ENCODE results near the gene PCDHGA8.
"Not testable (repeated sequence)": the region's sequence is repeated elsewhere in the genome, so short reads cannot be mapped to it uniquely, and the experiment has no call there.

PCDHGA8 gene

GRCh38 chr5:141430332-141431113, 38.1 kb downstream of the PCDHGA8 start, which contains the start of gene PCDHGA12:
Gene PCDHGA12, plus strand, starts transcription at chr5:141430507. Its CDS starts 253 bp downstream, at chr5:141430760.
- no peak for ATAC-seq

GRCh38 chr5:141431286-141431685, 38.9 kb downstream of the PCDHGA8 start:
- TF ChIP-seq POU6F1 (CRISPR knock-in tag; IDR thresholded peaks at IDR 0.05; ENCODE audit: borderline replicate concordance, low read depth): no peak
- no peak for TF ChIP-seq ZNF70 (CRISPR knock-in tag; IDR thresholded peaks at IDR 0.05)
- no peak for TF ChIP-seq RARB (CRISPR knock-in tag; IDR thresholded peaks at IDR 0.05)
- no peak for TF ChIP-seq ZFP3 (CRISPR knock-in tag; IDR thresholded peaks at IDR 0.05)
- no peak for TF ChIP-seq SNAI2 (CRISPR knock-in tag; IDR thresholded peaks at IDR 0.05)
- no peak for TF ChIP-seq TOX (CRISPR knock-in tag; IDR thresholded peaks at IDR 0.05; ENCODE audit: borderline replicate concordance)
- TF ChIP-seq BACH2 (CRISPR knock-in tag; IDR thresholded peaks at IDR 0.05; ENCODE audit: borderline replicate concordance): no peak
- no peak for TF ChIP-seq GLIS3 (CRISPR knock-in tag; IDR thresholded peaks at IDR 0.05)
- no peak for TF ChIP-seq CSRNP3 (CRISPR knock-in tag; IDR thresholded peaks at IDR 0.05)
- no peak for TF ChIP-seq PPARA (CRISPR knock-in tag; IDR thresholded peaks at IDR 0.05; ENCODE audit: borderline replicate concordance)
- no peak for TF ChIP-seq ZNF8 (CRISPR knock-in tag; IDR thresholded peaks at IDR 0.05)
- no peak for ATAC-seq

More at GRCh38 chr5:141430332-141431113, 38.1 kb downstream of the PCDHGA8 start, which contains the start of gene PCDHGA12:
- TF ChIP-seq SNAI2 (CRISPR knock-in tag; IDR thresholded peaks at IDR 0.05) (no peak), CREB5 (CRISPR knock-in tag; IDR thresholded peaks at IDR 0.05; ENCODE audit: low read depth) (no peak), CSDC2 (CRISPR knock-in tag; IDR thresholded peaks at IDR 0.05) (no peak), OSR1 (CRISPR knock-in tag; IDR thresholded peaks at IDR 0.05) (no peak), BACH2 (CRISPR knock-in tag; IDR thresholded peaks at IDR 0.05; ENCODE audit: borderline replicate concordance) (no peak), ARNTL (CRISPR knock-in tag; IDR thresholded peaks at IDR 0.05; ENCODE audit: borderline replicate concordance, low read depth) (no peak), POU6F1 (CRISPR knock-in tag; IDR thresholded peaks at IDR 0.05; ENCODE audit: borderline replicate concordance, low read depth) (no peak), ZC3H10 (CRISPR knock-in tag; IDR thresholded peaks at IDR 0.05) (no peak), ESRRG (CRISPR knock-in tag; IDR thresholded peaks at IDR 0.05) (no peak), RARB (CRISPR knock-in tag; IDR thresholded peaks at IDR 0.05) (no peak)

GRCh38 chr5:141432308-141432707, 39.9 kb downstream of the PCDHGA8 start:
- not testable (repeated sequence) for ATAC-seq

- ATAC-seq: not testable (repeated sequence)
Observed at GRCh38 chr5:141432726-141433125, 40.3 kb downstream of the PCDHGA8 start.

GRCh38 chr5:141434006-141434405, 41.6 kb downstream of the PCDHGA8 start:
- no peak for ATAC-seq
- TF ChIP-seq SNAI2 (CRISPR knock-in tag; IDR thresholded peaks at IDR 0.05) (no peak), POU6F1 (CRISPR knock-in tag; IDR thresholded peaks at IDR 0.05; ENCODE audit: borderline replicate concordance, low read depth) (no peak), GLIS3 (CRISPR knock-in tag; IDR thresholded peaks at IDR 0.05) (no peak), RARB (CRISPR knock-in tag; IDR thresholded peaks at IDR 0.05) (no peak), ARNTL (CRISPR knock-in tag; IDR thresholded peaks at IDR 0.05; ENCODE audit: borderline replicate concordance, low read depth) (no peak), ZNF8 (CRISPR knock-in tag; IDR thresholded peaks at IDR 0.05) (no peak), CSRNP3 (CRISPR knock-in tag; IDR thresholded peaks at IDR 0.05) (no peak)

All from SK-N-SH treated with all-trans-retinoic acid at 6 μM for 48 hours (cell line).